Measurements from ENCODE around the gene RCSD1.
"Not testable (repeated sequence)": the region's sequence is repeated elsewhere in the genome, so short reads cannot be mapped to it uniquely, and the experiment has no call there.

Gene RCSD1

GRCh38 chr1:167629681-167630567 is at the start of gene RCSD1:
TSS of gene RCSD1 (plus strand) at chr1:167630232. CDS start at chr1:167630424, 192 bp downstream.
- DNase-seq (ENCODE audit: low read depth): no peak

GRCh38 chr1:167582064-167582463 is 48.0 kb upstream of the RCSD1 start:
- no peak for DNase-seq (ENCODE audit: low read depth)

GRCh38 chr1:167582722-167583121 is 47.3 kb upstream of the RCSD1 start:
- DNase-seq (ENCODE audit: low read depth): no peak

GRCh38 chr1:167584581-167584980 is 45.5 kb upstream of the RCSD1 start:
- no peak for DNase-seq (ENCODE audit: low read depth)

- DNase-seq (ENCODE audit: low read depth): no peak
Measured at GRCh38 chr1:167587342-167587741, 42.7 kb upstream of the RCSD1 start.

- DNase-seq (ENCODE audit: low read depth): no peak
Measured at GRCh38 chr1:167587872-167588271, 42.2 kb upstream of the RCSD1 start.

- DNase-seq (ENCODE audit: low read depth): no peak
Measured at GRCh38 chr1:167588361-167588760, 41.7 kb upstream of the RCSD1 start.

- no peak for DNase-seq (ENCODE audit: low read depth)
Measured at GRCh38 chr1:167592475-167592874, 37.6 kb upstream of the RCSD1 start.

- no peak for DNase-seq (ENCODE audit: low read depth)
Measured at GRCh38 chr1:167593860-167594259, 36.2 kb upstream of the RCSD1 start.

- no peak for DNase-seq (ENCODE audit: low read depth)
Measured at GRCh38 chr1:167594822-167595221, 35.2 kb upstream of the RCSD1 start.

GRCh38 chr1:167599957-167600581 is 30.0 kb upstream of the RCSD1 start:
- DNase-seq (ENCODE audit: low read depth): peak; percentile 12

- no peak for DNase-seq (ENCODE audit: low read depth)
Measured at GRCh38 chr1:167601442-167602383, 28.3 kb upstream of the RCSD1 start.

GRCh38 chr1:167602840-167603239 is 27.2 kb upstream of the RCSD1 start:
- DNase-seq (ENCODE audit: low read depth): no peak

- DNase-seq (ENCODE audit: low read depth): no peak
Measured at GRCh38 chr1:167605576-167605975, 24.5 kb upstream of the RCSD1 start.

GRCh38 chr1:167611983-167612382 is 18.0 kb upstream of the RCSD1 start:
- DNase-seq (ENCODE audit: low read depth): no peak

GRCh38 chr1:167612587-167613385 is 17.2 kb upstream of the RCSD1 start:
- no peak for DNase-seq (ENCODE audit: low read depth)

GRCh38 chr1:167613984-167614383 is 16.0 kb upstream of the RCSD1 start:
- DNase-seq (ENCODE audit: low read depth): not testable (repeated sequence)

- no peak for DNase-seq (ENCODE audit: low read depth)
Measured at GRCh38 chr1:167614851-167615250, 15.2 kb upstream of the RCSD1 start.

GRCh38 chr1:167616521-167616920 is 13.5 kb upstream of the RCSD1 start:
- DNase-seq (ENCODE audit: low read depth): no peak

- DNase-seq (ENCODE audit: low read depth): no peak
Measured at GRCh38 chr1:167617153-167618147, 12.6 kb upstream of the RCSD1 start.

Measured in GM04503 (cell line).